ENCODE measurements around the gene CXCL11. TPM values are rescaled to one million over a fixed set of nuclear protein-coding genes. Genes with fewer than 3 reads are reported as not detected.

The CXCL11 gene
- total and polyA plus RNA-seq, 10 of the 15 experiments (the other 5 are each of a cell fraction or from before 2014, with no cell fraction given): 0.04 TPM; not detected in 9

DNA sequence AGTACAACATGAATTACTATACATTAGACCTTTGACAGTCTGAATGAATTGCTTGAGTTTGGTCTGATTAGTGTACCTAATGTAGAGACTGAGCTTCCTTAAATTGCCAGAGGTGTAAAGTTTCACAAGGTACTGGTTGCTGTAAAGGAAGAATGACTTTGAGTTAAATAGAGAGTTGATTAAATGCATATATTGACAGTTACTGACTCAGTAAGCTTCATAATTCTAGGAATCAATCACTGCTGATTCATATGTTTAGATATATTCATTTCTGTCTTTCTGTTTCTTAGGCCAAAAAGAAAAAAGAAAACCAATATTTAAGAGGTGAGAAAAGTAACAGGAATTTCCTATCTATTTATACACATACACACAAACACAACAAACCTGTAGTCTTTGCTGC is 22.4 kb upstream of the CXCL11 start (continued):
- TF ChIP-seq CHD4 (IDR thresholded peaks at IDR 0.05): no peak
- no peak for TF ChIP-seq RAD51 (IDR thresholded peaks at IDR 0.05)
- TF ChIP-seq BACH1 (IDR thresholded peaks at IDR 0.05; ENCODE audit: borderline replicate concordance): no peak
- TF ChIP-seq, protein P1, sequence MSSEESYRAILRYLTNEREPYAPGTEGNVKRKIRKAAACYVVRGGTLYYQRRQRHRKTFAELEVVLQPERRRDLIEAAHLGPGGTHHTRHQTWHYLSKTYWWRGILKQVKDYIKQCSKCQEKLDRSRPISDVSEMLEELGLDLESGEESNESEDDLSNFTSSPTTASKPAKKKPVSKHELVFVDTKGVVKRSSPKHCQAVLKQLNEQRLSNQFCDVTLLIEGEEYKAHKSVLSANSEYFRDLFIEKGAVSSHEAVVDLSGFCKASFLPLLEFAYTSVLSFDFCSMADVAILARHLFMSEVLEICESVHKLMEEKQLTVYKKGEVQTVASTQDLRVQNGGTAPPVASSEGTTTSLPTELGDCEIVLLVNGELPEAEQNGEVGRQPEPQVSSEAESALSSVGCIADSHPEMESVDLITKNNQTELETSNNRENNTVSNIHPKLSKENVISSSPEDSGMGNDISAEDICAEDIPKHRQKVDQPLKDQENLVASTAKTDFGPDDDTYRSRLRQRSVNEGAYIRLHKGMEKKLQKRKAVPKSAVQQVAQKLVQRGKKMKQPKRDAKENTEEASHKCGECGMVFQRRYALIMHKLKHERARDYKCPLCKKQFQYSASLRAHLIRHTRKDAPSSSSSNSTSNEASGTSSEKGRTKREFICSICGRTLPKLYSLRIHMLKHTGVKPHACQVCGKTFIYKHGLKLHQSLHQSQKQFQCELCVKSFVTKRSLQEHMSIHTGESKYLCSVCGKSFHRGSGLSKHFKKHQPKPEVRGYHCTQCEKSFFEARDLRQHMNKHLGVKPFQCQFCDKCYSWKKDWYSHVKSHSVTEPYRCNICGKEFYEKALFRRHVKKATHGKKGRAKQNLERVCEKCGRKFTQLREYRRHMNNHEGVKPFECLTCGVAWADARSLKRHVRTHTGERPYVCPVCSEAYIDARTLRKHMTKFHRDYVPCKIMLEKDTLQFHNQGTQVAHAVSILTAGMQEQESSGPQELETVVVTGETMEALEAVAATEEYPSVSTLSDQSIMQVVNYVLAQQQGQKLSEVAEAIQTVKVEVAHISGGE (CRISPR knock-in tag; IDR thresholded peaks at IDR 0.05): no peak
- TF ChIP-seq, protein P2, sequence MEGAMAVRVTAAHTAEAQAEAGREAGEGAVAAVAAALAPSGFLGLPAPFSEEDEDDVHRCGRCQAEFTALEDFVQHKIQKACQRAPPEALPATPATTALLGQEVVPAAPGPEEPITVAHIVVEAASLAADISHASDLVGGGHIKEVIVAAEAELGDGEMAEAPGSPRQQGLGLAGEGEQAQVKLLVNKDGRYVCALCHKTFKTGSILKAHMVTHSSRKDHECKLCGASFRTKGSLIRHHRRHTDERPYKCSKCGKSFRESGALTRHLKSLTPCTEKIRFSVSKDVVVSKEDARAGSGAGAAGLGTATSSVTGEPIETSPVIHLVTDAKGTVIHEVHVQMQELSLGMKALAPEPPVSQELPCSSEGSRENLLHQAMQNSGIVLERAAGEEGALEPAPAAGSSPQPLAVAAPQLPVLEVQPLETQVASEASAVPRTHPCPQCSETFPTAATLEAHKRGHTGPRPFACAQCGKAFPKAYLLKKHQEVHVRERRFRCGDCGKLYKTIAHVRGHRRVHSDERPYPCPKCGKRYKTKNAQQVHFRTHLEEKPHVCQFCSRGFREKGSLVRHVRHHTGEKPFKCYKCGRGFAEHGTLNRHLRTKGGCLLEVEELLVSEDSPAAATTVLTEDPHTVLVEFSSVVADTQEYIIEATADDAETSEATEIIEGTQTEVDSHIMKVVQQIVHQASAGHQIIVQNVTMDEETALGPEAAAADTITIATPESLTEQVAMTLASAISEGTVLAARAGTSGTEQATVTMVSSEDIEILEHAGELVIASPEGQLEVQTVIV (IDR thresholded peaks at IDR 0.05; ENCODE audit: borderline replicate concordance, partially characterized antibody): no peak
- TF ChIP-seq RAD21 (IDR thresholded peaks at IDR 0.05; ENCODE audit: insufficient read depth, low read depth, low read length): no peak
- TF ChIP-seq YY1 (IDR thresholded peaks at IDR 0.05; ENCODE audit: low read depth, low read length): no peak
- TF ChIP-seq SRF (IDR thresholded peaks at IDR 0.05; ENCODE audit: low read depth in 2 of 2, low read length in 2 of 2): peak in 1 of 2 experiments; percentile 70; a peak in 1 of 4 replicates
- no peak for TF ChIP-seq FOS (IDR thresholded peaks at IDR 0.05; ENCODE audit: borderline replicate concordance, extremely low read depth, insufficient read length)
- no peak for TF ChIP-seq NR2C2 (IDR thresholded peaks at IDR 0.05; ENCODE audit: borderline replicate concordance, control insufficient read depth, insufficient read length, low read depth)
- no peak for TF ChIP-seq PAX8 (IDR thresholded peaks at IDR 0.05)
- TF ChIP-seq, protein P3, sequence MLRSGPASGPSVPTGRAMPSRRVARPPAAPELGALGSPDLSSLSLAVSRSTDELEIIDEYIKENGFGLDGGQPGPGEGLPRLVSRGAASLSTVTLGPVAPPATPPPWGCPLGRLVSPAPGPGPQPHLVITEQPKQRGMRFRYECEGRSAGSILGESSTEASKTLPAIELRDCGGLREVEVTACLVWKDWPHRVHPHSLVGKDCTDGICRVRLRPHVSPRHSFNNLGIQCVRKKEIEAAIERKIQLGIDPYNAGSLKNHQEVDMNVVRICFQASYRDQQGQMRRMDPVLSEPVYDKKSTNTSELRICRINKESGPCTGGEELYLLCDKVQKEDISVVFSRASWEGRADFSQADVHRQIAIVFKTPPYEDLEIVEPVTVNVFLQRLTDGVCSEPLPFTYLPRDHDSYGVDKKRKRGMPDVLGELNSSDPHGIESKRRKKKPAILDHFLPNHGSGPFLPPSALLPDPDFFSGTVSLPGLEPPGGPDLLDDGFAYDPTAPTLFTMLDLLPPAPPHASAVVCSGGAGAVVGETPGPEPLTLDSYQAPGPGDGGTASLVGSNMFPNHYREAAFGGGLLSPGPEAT (IDR thresholded peaks at IDR 0.05; ENCODE audit: low read depth): peak; percentile 43; the same call in 1 of the 2 replicates
- TF ChIP-seq, protein P4, sequence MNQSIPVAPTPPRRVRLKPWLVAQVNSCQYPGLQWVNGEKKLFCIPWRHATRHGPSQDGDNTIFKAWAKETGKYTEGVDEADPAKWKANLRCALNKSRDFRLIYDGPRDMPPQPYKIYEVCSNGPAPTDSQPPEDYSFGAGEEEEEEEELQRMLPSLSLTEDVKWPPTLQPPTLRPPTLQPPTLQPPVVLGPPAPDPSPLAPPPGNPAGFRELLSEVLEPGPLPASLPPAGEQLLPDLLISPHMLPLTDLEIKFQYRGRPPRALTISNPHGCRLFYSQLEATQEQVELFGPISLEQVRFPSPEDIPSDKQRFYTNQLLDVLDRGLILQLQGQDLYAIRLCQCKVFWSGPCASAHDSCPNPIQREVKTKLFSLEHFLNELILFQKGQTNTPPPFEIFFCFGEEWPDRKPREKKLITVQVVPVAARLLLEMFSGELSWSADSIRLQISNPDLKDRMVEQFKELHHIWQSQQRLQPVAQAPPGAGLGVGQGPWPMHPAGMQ (IDR thresholded peaks at IDR 0.05; ENCODE audit: borderline replicate concordance): no peak
- TF ChIP-seq CREB1 (IDR thresholded peaks at IDR 0.05; ENCODE audit: low read depth): peak; percentile 54; the same call in 1 of the 2 replicates
- TF ChIP-seq CBFB (IDR thresholded peaks at IDR 0.05; ENCODE audit: low read depth): 0 out of 2 replicates have a peak, but pooled peaks have one; percentile 33
- no peak for TF ChIP-seq SP1 (IDR thresholded peaks at IDR 0.05; ENCODE audit: low read depth, low read length)
- peak; percentile 76 to 82 for TF ChIP-seq IKZF2 (IDR thresholded peaks at IDR 0.05)
- TF ChIP-seq TCF7 (IDR thresholded peaks at IDR 0.05; ENCODE audit: borderline replicate concordance): peak; percentile 78; the same call in 1 of the 2 replicates
- TF ChIP-seq, protein P5, sequence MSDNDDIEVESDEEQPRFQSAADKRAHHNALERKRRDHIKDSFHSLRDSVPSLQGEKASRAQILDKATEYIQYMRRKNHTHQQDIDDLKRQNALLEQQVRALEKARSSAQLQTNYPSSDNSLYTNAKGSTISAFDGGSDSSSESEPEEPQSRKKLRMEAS (IDR thresholded peaks at IDR 0.05; ENCODE audit: low read depth, low read length): no peak
- no peak for TF ChIP-seq POLR2A (IDR thresholded peaks at IDR 0.05; ENCODE audit: low read depth, low read length)
- TF ChIP-seq NR2F1 (conservative IDR thresholded peaks at IDR 0.05): peak; percentile 94
- TF ChIP-seq HDAC6 (IDR thresholded peaks at IDR 0.05; ENCODE audit: unreplicated experiment): no peak
- no peak for TF ChIP-seq RBBP5 (conservative IDR thresholded peaks at IDR 0.05)
